A673 (cell line): ENCODE data around the gene PYDC2. TPM values are rescaled to one million over a fixed set of nuclear protein-coding genes. Genes with fewer than 3 reads are reported as not detected.

Experiments used
- BruUV-seq: library from RNA; stranded (reverse); fragments of 400-500 nt; replicated peaks from 2 replicates; lab custom pipeline; 2021; lab: Mats Ljungman, UMichigan
- CTCF ChIA-PET: fragments of 300-600 bp; sonication (Branson Sonifier 250); formaldehyde crosslinking; loops from one replicate; lab custom pipeline; 2022; ENCODE audit warnings: antibody characterized with exemption; lab: Charles Lee
- POLR2A ChIA-PET: fragments of 300-600 bp; sonication (Branson Sonifier 250); formaldehyde crosslinking; loops from one replicate; lab custom pipeline; 2022; ENCODE audit warnings: antibody characterized with exemption; ENCODE audit not compliant: low non-redundant PET; lab: Charles Lee
- DNase-seq: peaks from one replicate; pipeline ENCODE4 v3.0.0-alpha.2; 2015; ENCODE audit warnings: low spot score
- H3K27ac ChIP-seq: fragments of 200-600 bp; sonication (generic); 2 replicates; pipeline ENCODE4 v1.5.1; 2016; ENCODE audit warnings: mixed run types, low read depth, mild to moderate bottlenecking, mixed read lengths, antibody characterized with exemption, low read length; ENCODE audit not compliant: poor library complexity, severe bottlenecking
- H3K27me3 ChIP-seq: fragments of 200-600 bp; sonication (generic); replicated peaks from 2 replicates; pipeline ENCODE4 v1.6.1; 2017; ENCODE audit warnings: mixed run types, low read depth, mild to moderate bottlenecking, mixed read lengths, antibody characterized with exemption, low read length; ENCODE audit not compliant: insufficient read depth, poor library complexity
- H3K36me3 ChIP-seq: fragments of 200-600 bp; sonication (generic); 2 replicates; pipeline ENCODE4 v1.6.1; 2016; ENCODE audit warnings: mixed run types, mild to moderate bottlenecking, mixed read lengths, antibody characterized with exemption, low read length; ENCODE audit not compliant: insufficient read depth, poor library complexity, severe bottlenecking
- H3K4me1 ChIP-seq: fragments of 200-600 bp; sonication (generic); 2 replicates; pipeline ENCODE4 v1.6.1; 2017; ENCODE audit warnings: mixed run types, mild to moderate bottlenecking, mixed read lengths, antibody characterized with exemption, low read length; ENCODE audit not compliant: insufficient read depth, poor library complexity, severe bottlenecking
- H3K4me3 ChIP-seq: fragments of 200-600 bp; sonication (generic); 2 replicates; pipeline ENCODE4 v1.5.1; 2016; ENCODE audit warnings: low read depth, mixed run types, mild to moderate bottlenecking, mixed read lengths, low read length; ENCODE audit not compliant: poor library complexity, severe bottlenecking
- H3K9me3 ChIP-seq: fragments of 200-600 bp; sonication (generic); 2 replicates; pipeline ENCODE4 v1.6.1; 2016; ENCODE audit warnings: mixed run types, low read depth, mild to moderate bottlenecking, mixed read lengths, antibody characterized with exemption, low read length; ENCODE audit not compliant: poor library complexity, severe bottlenecking
- EZH2 ChIP-seq: fragments of 200-600 bp; sonication (generic); IDR thresholded peaks from 2 replicates; pipeline ENCODE4 v1.6.1; 2017; ENCODE audit warnings: borderline replicate concordance, low read depth, mild to moderate bottlenecking, mixed read lengths, antibody characterized with exemption, low read length; ENCODE audit not compliant: poor library complexity, severe bottlenecking
- intact Hi-C: fragments of 100-400 bp; cut with micrococcal nuclease; formaldehyde crosslinking; loops from one replicate; pipeline ENCODE4 v1.10.0; 2022; ENCODE audit not compliant: unreplicated experiment
- total RNA-seq: library from RNA; stranded (reverse); gene quantifications from 2 replicates; pipeline ENCODE4 v1.2.3, GENCODE V29; 2021
- TF ChIP-seq, protein P1 (sequence below): fragments of 300-800, 200-600 bp; sonication (generic); conservative IDR thresholded peaks from 2 replicates; pipeline ENCODE4 v1.5.1; 2017; ENCODE audit warnings: low read depth, mild to moderate bottlenecking, antibody characterized with exemption, low read length, moderate library complexity, mixed read lengths

The PYDC2 gene
- total RNA-seq, 1 experiment from 2014 or later, result not detected

DNA sequence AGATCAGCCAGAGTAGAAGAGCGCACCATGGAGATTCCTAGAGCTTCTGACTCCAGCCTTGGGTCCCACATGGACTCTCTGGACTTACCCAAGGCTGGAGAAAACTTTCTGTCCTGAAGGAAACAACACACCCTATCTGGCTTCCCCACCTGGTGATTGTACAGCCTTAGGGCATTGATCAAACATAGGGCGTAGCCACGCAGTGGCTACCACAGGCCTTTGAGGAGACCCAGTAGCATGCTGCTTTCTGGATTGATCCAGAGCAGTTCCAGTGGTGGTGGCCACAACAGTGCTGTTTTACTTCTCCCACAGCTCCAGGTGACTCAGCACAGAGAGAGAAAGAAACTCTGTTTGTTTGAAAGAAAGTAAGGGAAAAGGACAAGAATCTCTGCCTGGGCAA, 23.5 kb downstream of the PYDC2 start:
- CTCF ChIA-PET, result no interaction called here
- POLR2A ChIA-PET, result no interaction called here

DNA sequence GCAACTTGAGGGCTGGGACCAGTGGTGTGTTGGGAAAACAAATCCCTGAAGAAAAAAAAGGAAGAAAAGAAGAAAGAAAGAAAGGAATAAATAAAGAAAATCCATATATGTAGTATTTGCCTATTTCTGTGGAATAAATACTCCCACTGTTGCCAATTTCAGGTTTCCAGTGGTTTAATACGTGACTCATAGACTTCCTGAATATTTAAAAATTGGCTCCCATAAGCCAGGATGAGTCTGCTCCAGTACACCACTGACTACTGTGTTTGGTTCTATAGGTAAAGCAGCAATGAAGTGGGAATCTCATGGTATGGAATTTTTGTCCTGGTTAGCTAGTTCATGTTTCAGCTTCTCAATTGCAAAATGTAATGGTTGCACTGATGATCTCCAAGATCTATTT, 31.6 kb downstream of the PYDC2 start:
- Histone ChIP-seq H3K36me3 (no peaks in the 10 kb centered on the region), H3K4me3 (no peak overlapping the region), H3K27me3 (no peaks in the 10 kb centered on the region), H3K9me3 (peaks cover 2% of the 10 kb centered on the region), H3K27ac (no peak overlapping the region), H3K4me1 (peaks cover 7% of the 10 kb centered on the region)
- intact Hi-C loops, result no loop called here
- DNase-seq, result peak; percentile 22
- ChIA-PET CTCF (no interaction called here), POLR2A (no interaction called here)
- no TSS peak for BruUV-seq
- TF ChIP-seq EZH2, result no peak
- TF ChIP-seq, protein P1, sequence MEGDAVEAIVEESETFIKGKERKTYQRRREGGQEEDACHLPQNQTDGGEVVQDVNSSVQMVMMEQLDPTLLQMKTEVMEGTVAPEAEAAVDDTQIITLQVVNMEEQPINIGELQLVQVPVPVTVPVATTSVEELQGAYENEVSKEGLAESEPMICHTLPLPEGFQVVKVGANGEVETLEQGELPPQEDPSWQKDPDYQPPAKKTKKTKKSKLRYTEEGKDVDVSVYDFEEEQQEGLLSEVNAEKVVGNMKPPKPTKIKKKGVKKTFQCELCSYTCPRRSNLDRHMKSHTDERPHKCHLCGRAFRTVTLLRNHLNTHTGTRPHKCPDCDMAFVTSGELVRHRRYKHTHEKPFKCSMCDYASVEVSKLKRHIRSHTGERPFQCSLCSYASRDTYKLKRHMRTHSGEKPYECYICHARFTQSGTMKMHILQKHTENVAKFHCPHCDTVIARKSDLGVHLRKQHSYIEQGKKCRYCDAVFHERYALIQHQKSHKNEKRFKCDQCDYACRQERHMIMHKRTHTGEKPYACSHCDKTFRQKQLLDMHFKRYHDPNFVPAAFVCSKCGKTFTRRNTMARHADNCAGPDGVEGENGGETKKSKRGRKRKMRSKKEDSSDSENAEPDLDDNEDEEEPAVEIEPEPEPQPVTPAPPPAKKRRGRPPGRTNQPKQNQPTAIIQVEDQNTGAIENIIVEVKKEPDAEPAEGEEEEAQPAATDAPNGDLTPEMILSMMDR, result no peak

More for the DNA sequence above, 23.5 kb downstream of the PYDC2 start:
- no peaks in the 10 kb centered on the region for H3K4me1 ChIP-seq
- peaks cover 4% of the 10 kb centered on the region for H3K9me3 ChIP-seq
- DNase-seq, result no peak
- BruUV-seq, result no TSS peak
- no peak overlapping the region for H3K27ac ChIP-seq
- no peaks in the 10 kb centered on the region for H3K27me3 ChIP-seq
- intact Hi-C loops, result no loop called here
- H3K36me3 ChIP-seq, result no peaks in the 10 kb centered on the region
- TF ChIP-seq, protein P1, result no peak
- no peak for TF ChIP-seq EZH2
- H3K4me3 ChIP-seq, result no peak overlapping the region

DNA sequence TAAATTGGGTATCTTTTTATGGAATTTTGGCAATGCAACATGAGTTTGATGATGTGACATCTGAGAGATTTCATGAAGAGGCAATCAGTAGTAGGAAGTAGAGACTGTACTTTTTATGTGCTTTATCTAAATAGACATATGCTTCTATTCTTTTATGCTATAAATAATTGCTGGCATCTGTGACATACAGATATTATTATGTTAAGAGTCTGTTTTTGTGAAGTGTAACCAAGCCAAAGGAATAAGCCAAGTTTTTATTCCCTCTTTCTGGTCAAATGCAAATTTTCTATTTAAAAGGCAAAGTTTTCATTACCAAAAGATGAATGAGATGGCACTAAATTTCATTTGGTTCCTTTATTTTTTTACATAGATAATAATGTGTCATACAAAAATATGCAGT, 32.4 kb downstream of the PYDC2 start:
- DNase-seq, result no peak
- ChIA-PET POLR2A (no interaction called here), CTCF (no interaction called here)
- H3K36me3 ChIP-seq, result no peaks in the 10 kb centered on the region
- no peak overlapping the region for H3K4me3 ChIP-seq
- H3K4me1 ChIP-seq, result peaks cover 7% of the 10 kb centered on the region
- intact Hi-C loops, result no loop called here
- H3K9me3 ChIP-seq, result no peaks in the 10 kb centered on the region
- no peak for TF ChIP-seq EZH2
- TF ChIP-seq, protein P1, result no peak
- no TSS peak for BruUV-seq
- no peak overlapping the region for H3K27ac ChIP-seq
- H3K27me3 ChIP-seq, result no peaks in the 10 kb centered on the region
